ENCODE data around the gene LMO7.

The LMO7 gene

DNA sequence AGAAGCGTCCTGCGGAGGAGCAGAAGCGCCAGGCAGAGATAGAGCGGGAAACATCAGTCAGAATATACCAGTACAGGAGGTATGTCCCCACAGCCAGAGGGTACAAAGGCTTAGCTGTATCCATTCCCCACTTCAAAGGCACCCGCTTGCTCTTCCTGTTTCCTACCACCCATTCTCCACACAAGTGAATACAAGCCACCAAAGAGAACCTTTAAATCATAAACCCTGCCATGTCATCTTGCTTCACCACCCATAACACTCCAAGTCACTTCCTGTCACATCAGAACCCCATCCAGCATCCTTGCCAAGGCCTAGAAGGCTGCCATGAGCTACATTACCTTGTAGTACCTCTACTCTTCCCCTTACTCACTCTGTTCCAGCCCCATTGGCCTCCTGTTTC, 205.8 kb downstream of the LMO7 start:
- DNase-seq (ENCODE audit: low read depth in 2 of 2) = no peak

- no peak for DNase-seq (ENCODE audit: low read depth in 2 of 2)
These were observed 206.9 kb downstream of the LMO7 start for GRCh38 chr13:75843074-75843473.

- no peak for DNase-seq (ENCODE audit: low read depth in 2 of 2)
These were observed 207.9 kb downstream of the LMO7 start for GRCh38 chr13:75843991-75844390.

DNA sequence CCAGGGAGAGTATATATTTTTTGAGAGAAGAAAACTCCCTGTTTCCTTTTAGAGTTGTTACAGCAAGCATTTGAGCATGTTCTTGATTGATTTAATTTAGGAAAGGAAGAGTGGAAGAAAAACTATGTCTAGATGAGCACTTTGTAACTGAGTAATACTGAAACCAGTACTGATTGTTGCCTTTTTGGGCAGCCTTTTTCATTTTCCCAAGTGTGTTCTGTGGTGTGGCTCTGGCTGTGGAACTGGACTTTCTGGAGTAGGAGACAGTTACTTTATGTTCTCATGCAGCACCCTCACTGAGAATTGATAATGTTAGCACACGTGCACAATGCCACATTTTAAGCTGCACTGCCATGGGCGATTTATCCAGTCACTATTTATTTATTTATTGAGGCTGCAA, 211.5 kb downstream of the LMO7 start:
- DNase-seq (ENCODE audit: low read depth in 2 of 2) = no peak

DNA sequence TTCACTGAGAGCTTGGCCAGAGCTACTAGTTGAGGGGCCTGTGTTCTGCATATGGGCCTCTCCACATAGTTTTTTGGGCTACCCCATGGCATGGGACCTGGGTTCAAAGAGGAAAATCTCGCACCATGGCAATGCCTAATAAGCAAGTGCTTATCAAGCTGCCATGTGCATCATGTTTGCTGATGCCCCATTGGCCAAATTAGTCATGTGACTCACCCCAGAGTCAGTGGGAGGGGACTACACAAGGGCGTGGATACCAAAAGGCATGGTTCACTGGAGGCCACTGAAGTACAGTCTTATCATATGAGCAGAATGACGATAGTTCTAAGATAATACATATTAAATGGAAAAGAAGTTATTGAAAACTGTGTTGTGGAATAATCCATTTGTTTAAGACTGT, 214.8 kb downstream of the LMO7 start:
- no peak for DNase-seq (ENCODE audit: low read depth in 2 of 2)

DNA sequence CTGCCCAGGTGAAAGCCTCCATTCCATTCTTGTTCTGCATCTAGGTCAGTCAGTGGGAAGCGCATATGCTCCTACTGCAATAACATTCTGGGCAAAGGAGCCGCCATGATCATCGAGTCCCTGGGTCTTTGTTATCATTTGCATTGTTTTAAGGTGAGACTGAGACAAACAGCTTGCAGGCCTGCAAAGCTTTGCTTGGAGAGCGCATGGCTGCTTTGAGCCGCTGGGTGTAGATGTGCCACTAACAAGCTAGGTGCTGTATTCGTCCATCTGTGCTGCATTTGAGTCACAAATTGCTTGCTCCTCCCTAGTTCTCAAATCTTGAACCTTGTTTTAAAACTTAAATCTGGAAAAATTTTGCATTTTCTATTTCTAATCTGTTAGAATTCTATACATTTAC, 219.1 kb downstream of the LMO7 start:
- DNase-seq (ENCODE audit: low read depth in 2 of 2) = no peak

DNA sequence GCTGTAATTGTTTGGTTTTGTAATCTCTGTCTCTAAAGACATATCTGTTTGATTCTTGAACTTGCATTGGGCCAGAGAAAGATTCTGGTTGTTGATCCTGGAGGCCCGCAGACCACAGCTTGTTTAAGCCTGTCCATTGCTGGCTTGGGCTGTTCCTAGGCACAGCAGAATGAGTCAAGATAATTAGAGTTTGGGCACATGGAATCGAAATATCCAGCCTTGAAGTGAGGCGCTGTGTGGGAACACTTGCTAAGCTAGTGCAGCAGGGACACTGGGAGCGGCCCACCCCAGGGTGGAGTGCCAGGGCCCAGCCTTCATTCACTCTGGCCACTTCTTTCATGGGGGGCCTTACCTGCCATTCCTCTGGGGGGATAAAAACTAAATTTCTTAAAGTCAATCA, 219.7 kb downstream of the LMO7 start:
- DNase-seq (ENCODE audit: low read depth in 2 of 2) = no peak

- no peak for DNase-seq (ENCODE audit: low read depth in 2 of 2)
These were observed 221.2 kb downstream of the LMO7 start for GRCh38 chr13:75857291-75857690.

- no peak for DNase-seq (ENCODE audit: low read depth in 2 of 2)
These were observed 224.8 kb downstream of the LMO7 start for GRCh38 chr13:75860935-75861334.

- DNase-seq (ENCODE audit: low read depth in 2 of 2) = no peak
These were observed 225.7 kb downstream of the LMO7 start for GRCh38 chr13:75861786-75862185.

DNA sequence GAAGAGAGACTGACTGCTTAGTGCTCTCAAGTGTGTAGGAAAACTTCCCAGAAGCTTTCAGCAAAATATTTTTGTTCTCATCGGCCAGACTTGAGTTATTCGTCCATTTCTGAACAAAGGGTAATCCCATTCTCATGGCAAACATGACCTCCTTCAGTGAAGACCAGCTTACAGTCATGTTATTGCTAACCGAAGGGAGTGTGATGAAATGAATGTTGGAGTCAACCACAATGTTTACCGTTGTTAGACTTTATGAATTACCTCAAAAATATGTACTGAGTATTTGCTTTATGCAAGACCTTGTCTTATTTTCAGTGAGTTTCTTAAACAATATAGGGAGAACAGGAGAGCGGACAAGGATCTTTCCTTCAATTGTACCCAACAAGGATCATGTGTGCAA, 228.6 kb downstream of the LMO7 start:
- peak; percentile 12 to 26 for DNase-seq (ENCODE audit: low read depth in 2 of 2)

GRCh38 chr13:75867379-75868117, 231.4 kb downstream of the LMO7 start:
- no peak for DNase-seq (ENCODE audit: low read depth in 2 of 2)

- no peak for DNase-seq (ENCODE audit: low read depth in 2 of 2)
These were observed 233.9 kb downstream of the LMO7 start for GRCh38 chr13:75869981-75870380.

DNA sequence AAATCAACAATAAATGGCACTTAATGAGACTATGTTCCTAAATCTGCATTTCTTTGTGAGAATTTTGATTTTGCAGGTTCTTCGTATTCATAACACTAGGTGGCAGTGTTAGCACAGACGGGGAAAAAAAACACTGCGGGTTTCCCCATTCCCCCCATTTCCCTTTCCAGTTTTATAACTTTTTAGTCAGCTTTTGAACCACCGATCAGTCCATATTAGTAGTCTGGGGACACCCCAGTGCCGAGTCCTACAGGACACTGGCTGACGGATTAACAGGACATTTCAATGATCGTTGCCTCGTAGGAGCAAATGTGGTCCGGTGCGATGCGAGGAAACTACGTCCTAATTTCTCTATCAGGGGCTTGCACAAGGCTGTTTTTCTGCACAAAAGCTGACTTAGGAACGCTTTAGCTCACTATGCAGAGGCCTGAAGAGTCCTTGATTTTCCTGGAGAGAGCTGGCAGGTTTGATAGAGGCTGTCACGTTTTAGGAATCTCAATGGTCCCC, 234.3 kb downstream of the LMO7 start:
- DNase-seq (ENCODE audit: low read depth in 2 of 2) = no peak

GRCh38 chr13:75871059-75871458, 234.9 kb downstream of the LMO7 start:
- DNase-seq (ENCODE audit: low read depth in 2 of 2) = no peak

GRCh38 chr13:75872980-75873379, 236.8 kb downstream of the LMO7 start:
- no peak for DNase-seq (ENCODE audit: low read depth in 2 of 2)

- DNase-seq (ENCODE audit: low read depth in 2 of 2) = no peak
These were observed 237.4 kb downstream of the LMO7 start for GRCh38 chr13:75873494-75873893.

DNA sequence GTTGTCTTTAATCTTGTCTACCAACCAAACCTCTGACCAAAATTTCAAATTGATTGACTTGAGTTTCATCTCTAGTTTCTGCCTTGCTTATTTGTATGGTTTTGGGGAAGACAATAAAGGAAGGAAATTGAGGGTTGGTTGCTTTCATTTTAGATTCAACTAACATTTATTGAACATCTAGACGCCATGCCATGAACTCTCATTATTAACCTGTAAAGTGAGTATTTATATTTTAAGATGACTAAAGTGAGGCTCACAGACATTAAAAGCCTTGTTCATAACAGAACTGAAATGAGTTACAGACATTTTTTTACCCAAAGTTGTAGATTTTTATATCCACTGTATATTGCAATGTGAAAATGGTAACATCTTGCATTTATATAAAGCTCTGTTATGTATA, 239.3 kb downstream of the LMO7 start:
- DNase-seq (ENCODE audit: low read depth in 2 of 2) = no peak

GRCh38 chr13:75876142-75877050, 240.3 kb downstream of the LMO7 start:
- no peak for DNase-seq (ENCODE audit: low read depth in 2 of 2)

DNA sequence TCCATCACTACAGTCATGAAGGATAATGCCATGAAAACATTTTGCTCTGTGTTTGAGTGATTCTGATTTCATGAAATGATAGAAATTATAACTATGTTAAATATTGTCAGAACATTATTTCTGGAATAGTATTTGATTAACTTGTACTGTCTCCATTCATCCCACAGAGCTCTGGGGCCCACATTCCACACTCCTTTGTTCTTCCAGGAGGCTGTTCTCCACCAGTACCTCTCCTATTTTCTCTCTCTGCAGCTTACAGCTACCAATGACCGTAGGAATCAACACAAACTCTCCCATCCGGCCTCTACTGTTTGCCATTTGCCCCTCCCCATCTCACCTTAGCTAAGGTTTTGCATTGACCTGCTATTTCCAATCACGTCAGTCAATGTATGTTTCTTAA, 240.9 kb downstream of the LMO7 start:
- no peak for DNase-seq (ENCODE audit: low read depth in 2 of 2)

GRCh38 chr13:75879656-75880055, 243.5 kb downstream of the LMO7 start:
- no peak for DNase-seq (ENCODE audit: low read depth in 2 of 2)

GRCh38 chr13:75881109-75881775, 245.1 kb downstream of the LMO7 start:
- peak in 1 of 2 experiments; percentile 23 for DNase-seq (ENCODE audit: low read depth in 2 of 2)
